ACC112 (cell line): ENCODE data around the gene TSPAN4.

Experiments used
- H2AFZ ChIP-seq: fragments of 200-600 bp; sonication (generic); one replicate; pipeline ENCODE4 v1.6.0; 2017; ENCODE audit warnings: antibody characterized with exemption, low read length; ENCODE audit not compliant: unreplicated experiment
- H3K27ac ChIP-seq: fragments of 200-600 bp; sonication (generic); 2 replicates; pipeline ENCODE4 v1.5.1; 2014; ENCODE audit warnings: low read depth, mild to moderate bottlenecking, antibody characterized with exemption, low read length, moderate library complexity
- H3K27me3 ChIP-seq: fragments of 200-600 bp; sonication (generic); 2 replicates; pipeline ENCODE4 v1.6.1; 2014; ENCODE audit warnings: mild to moderate bottlenecking, antibody characterized with exemption, low read length, moderate library complexity, mixed read lengths; ENCODE audit not compliant: insufficient read depth
- H3K36me3 ChIP-seq: fragments of 200-600 bp; sonication (generic); 2 replicates; pipeline ENCODE4 v1.6.1; 2016; ENCODE audit warnings: mild to moderate bottlenecking, antibody characterized with exemption, low read length, moderate library complexity, mixed read lengths; ENCODE audit not compliant: insufficient read depth
- H3K4me1 ChIP-seq: fragments of 200-600 bp; sonication (generic); one replicate; pipeline ENCODE4 v1.6.1; 2016; ENCODE audit warnings: low read length, mixed read lengths; ENCODE audit not compliant: insufficient read depth, unreplicated experiment, control insufficient read depth
- H3K4me3 ChIP-seq: fragments of 200-600 bp; sonication (generic); 2 replicates; pipeline ENCODE4 v1.5.1; 2014; ENCODE audit warnings: mild to moderate bottlenecking, low read depth, low read length
- H3K79me2 ChIP-seq: fragments of 200-600 bp; sonication (generic); one replicate; pipeline ENCODE4 v1.6.0; 2016; ENCODE audit warnings: low read length; ENCODE audit not compliant: control insufficient read depth, unreplicated experiment, insufficient read depth

The TSPAN4 gene

DNA sequence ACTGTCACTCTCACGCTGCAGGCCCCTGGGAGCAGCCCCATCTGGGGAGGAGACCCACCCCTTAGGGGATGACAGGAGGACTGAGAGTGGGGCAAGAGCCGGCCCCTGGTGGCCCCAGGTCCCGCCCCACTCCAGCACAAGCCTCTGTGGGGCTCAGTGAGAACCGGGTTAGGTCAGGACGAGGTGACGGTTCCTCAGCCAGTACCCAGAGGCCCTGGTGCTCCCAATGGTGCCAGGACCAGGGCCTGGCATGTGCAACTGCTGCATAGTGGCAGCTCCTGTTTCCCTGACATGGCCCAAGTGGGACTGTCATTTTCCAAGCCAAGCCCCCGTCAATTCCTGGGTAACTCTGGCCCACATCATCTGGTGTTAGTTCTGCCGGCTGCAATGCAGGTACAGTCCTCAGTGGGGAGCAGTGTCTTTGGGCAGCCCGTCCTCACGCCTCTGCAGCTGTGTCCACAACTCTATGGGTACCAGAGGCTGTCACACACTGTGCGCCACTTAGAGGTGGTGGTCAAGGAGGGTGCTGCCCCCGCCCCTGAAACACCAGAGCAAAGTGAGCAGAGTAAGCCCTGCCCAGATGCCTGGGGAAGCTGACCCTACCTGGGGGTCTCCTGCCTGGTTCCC lies 52.0 kb downstream of the TSPAN4 start:
- no peak overlapping the region for H3K4me3 ChIP-seq
- no peaks in the 10 kb centered on the region for H3K79me2 ChIP-seq
- no peaks in the 10 kb centered on the region for H3K27me3 ChIP-seq
- no peaks in the 10 kb centered on the region for H3K36me3 ChIP-seq
- no peak overlapping the region for H3K27ac ChIP-seq
- no peak overlapping the region for H2AFZ ChIP-seq
- H3K4me1 ChIP-seq: no peaks in the 10 kb centered on the region

DNA sequence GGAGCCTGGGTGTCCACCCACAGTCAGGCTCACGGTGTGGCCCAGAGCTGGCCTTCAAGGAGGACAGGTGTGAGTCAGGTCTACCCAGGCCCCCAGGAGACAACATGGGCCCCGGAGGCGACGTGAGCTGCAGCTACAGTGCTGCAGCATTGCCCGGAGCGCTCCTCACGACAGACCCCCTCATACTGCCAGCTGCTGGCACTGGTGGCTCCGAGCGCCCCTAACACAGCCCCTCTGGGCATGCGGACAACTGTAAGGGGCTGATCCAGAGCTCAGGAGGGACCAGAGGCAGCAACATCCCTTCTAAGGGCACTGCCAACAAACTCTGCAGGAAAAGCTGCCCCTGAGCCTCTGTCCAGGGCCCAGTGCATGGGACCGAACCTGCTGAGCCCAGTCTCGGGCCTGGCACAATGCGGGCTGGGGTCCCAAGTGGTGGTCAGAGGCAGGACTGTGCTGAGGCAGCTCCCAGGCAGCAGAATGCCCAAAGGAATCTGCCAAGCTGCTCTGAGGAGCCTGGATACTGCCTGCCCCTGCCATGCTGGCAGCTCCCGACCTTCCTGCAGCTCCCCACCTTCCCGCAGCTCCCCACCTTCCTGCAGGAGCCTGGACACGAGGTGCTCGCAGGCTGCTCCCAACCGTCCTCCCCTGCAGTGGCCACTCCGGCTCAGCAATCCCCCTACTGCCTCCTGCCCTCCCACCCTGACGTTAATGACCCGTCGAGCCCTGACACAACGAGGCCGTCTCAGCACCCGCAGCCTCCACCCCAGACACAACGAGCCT lies 52.9 kb downstream of the TSPAN4 start:
- H3K36me3 ChIP-seq: no peaks in the 10 kb centered on the region
- no peak overlapping the region for H3K27ac ChIP-seq
- H3K27me3 ChIP-seq: no peaks in the 10 kb centered on the region
- no peak overlapping the region for H2AFZ ChIP-seq
- H3K4me1 ChIP-seq: no peaks in the 10 kb centered on the region
- no peaks in the 10 kb centered on the region for H3K79me2 ChIP-seq
- H3K4me3 ChIP-seq: no peak overlapping the region

GRCh38 chr11:897253-898142 lies 54.8 kb downstream of the TSPAN4 start:
- no peak overlapping the region for H3K27ac ChIP-seq
- H2AFZ ChIP-seq: no peak overlapping the region
- H3K36me3 ChIP-seq: no peaks in the 10 kb centered on the region
- H3K4me3 ChIP-seq: no peak overlapping the region
- H3K79me2 ChIP-seq: no peaks in the 10 kb centered on the region
- no peaks in the 10 kb centered on the region for H3K4me1 ChIP-seq
- H3K27me3 ChIP-seq: no peaks in the 10 kb centered on the region

GRCh38 chr11:898143-898511 lies 55.5 kb downstream of the TSPAN4 start:
- Histone ChIP-seq H3K27me3 (no peaks in the 10 kb centered on the region), H3K4me1 (no peaks in the 10 kb centered on the region), H3K79me2 (no peaks in the 10 kb centered on the region), H3K4me3 (no peak overlapping the region), H2AFZ (no peak overlapping the region), H3K36me3 (no peaks in the 10 kb centered on the region), H3K27ac (no peak overlapping the region)

DNA sequence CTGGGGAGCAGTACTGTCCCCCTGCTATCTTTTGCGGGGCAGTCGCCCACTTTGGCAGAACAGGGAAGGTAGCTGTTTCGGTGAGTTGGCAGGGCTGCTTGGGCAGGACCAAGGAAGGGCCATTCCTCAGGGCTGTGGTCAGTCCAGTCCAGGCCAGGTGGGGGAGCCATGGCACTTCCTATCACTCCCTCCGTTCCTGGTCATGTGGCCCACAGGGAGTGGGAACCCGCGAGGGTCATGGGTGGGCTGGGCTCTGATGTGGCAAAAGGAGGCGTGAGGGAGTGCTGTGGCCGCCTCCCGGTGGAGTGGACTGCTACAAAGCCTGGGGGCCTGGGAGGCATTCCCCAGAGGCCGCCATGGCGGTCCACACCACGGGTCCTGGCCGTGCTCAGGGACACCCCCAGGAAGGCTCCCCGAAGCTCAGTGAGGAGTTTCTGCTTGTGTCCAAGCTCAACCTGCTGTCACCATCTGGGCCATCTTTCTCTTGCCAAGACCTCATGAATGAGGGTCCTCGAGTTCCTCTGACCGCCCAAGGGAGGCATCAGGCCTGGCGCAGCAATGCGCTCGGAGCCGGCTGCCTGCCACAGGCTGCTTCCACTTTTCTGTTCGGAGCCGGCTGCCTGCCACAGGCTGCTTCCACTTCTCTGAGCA lies 56.0 kb downstream of the TSPAN4 start:
- Histone ChIP-seq H2AFZ (no peak overlapping the region), H3K4me3 (no peak overlapping the region), H3K79me2 (no peaks in the 10 kb centered on the region), H3K27ac (no peak overlapping the region), H3K36me3 (no peaks in the 10 kb centered on the region), H3K4me1 (no peaks in the 10 kb centered on the region), H3K27me3 (no peaks in the 10 kb centered on the region)

- Histone ChIP-seq H3K4me3 (no peak overlapping the region), H2AFZ (no peak overlapping the region), H3K79me2 (no peaks in the 10 kb centered on the region), H3K27me3 (no peaks in the 10 kb centered on the region), H3K27ac (no peak overlapping the region), H3K36me3 (no peaks in the 10 kb centered on the region), H3K4me1 (no peaks in the 10 kb centered on the region)
Observed at GRCh38 chr11:899724-900123, 57.1 kb downstream of the TSPAN4 start.

DNA sequence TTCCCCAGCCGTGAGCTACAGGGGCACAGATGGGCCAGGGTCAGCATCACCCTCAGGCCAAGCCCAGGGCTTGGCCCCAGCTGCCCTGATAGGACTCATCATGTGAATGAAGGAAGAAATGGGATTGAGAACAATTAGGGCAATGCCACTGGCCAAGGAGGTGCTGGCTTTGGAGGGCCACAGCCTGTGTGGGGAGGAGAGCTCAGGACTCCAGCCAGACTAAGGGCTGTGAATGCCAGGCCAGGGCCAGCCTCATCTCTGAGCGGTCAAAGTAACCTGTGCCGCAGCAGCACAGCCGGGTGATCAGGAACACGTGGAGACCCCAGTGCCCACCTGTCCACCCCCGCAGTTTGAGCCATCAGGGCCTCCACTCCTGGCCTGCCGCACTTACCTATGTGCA lies 57.9 kb downstream of the TSPAN4 start:
- no peak overlapping the region for H2AFZ ChIP-seq
- H3K27me3 ChIP-seq: no peaks in the 10 kb centered on the region
- H3K4me3 ChIP-seq: no peak overlapping the region
- H3K4me1 ChIP-seq: no peaks in the 10 kb centered on the region
- no peaks in the 10 kb centered on the region for H3K36me3 ChIP-seq
- no peaks in the 10 kb centered on the region for H3K79me2 ChIP-seq
- H3K27ac ChIP-seq: no peak overlapping the region

GRCh38 chr11:901452-902061 lies 58.9 kb downstream of the TSPAN4 start:
- H3K36me3 ChIP-seq: no peaks in the 10 kb centered on the region

GRCh38 chr11:904380-904779 lies 61.7 kb downstream of the TSPAN4 start:
- Histone ChIP-seq H3K36me3 (no peaks in the 10 kb centered on the region), H3K27ac (no peak overlapping the region), H3K4me1 (no peaks in the 10 kb centered on the region), H3K79me2 (peaks cover 16% of the 10 kb centered on the region), H3K27me3 (no peaks in the 10 kb centered on the region), H2AFZ (no peak overlapping the region), H3K4me3 (no peak overlapping the region)

More at GRCh38 chr11:901452-902061, 58.9 kb downstream of the TSPAN4 start:
- no peak overlapping the region for H3K4me3 ChIP-seq
- no peaks in the 10 kb centered on the region for H3K27me3 ChIP-seq
- no peak overlapping the region for H3K27ac ChIP-seq
- H3K79me2 ChIP-seq: no peaks in the 10 kb centered on the region
- H3K4me1 ChIP-seq: no peaks in the 10 kb centered on the region
- H2AFZ ChIP-seq: no peak overlapping the region

GRCh38 chr11:905952-906351 lies 63.3 kb downstream of the TSPAN4 start:
- no peak overlapping the region for H2AFZ ChIP-seq
- H3K4me1 ChIP-seq: no peaks in the 10 kb centered on the region
- H3K36me3 ChIP-seq: no peaks in the 10 kb centered on the region
- H3K27ac ChIP-seq: no peak overlapping the region
- no peaks in the 10 kb centered on the region for H3K27me3 ChIP-seq
- no peak overlapping the region for H3K4me3 ChIP-seq
- peaks cover 27% of the 10 kb centered on the region for H3K79me2 ChIP-seq
